ENCODE measurements around the gene TMEM190.
A peak's percentile ranks its signal among the peaks of the same experiment; 100 is the strongest.

The TMEM190 gene

DNA sequence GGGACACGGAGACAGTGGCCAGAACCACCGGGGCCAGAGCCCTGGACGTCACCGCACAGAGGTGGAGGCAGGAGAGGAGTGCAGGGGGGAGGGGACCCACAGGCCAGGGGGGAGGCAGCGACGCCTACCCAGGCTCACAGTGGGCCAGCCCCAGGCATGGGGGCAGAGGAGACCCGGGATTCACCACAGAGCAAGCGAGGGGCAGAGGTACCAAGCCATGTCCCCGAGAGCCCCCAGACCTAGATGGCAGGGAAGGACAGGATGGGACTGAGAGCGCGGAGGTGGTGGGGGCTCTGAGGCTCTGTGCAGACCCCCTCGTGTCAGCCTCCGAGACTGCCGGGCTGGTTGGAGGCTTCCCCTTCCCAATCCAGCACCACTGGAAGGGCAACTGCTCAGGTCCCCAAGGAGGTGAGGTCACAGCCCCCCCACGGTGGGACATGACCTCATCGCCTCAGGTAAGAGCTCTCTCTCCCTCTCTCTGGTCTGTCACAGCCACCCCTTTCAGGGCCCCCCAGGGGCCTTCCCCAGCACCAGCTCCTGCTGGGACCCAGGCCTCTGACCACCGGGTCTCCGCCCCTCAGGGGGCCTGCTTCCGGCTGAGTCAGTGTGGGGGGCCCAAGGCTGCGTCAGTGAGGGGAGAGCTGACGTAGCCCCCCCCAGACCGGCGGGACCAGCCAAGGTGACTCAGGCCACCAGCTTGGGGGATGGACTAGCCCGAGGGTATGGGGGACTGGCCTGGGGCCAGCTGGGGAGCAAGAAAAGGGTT lies 4.1 kb upstream of the TMEM190 start:
- no peak for DNase-seq

DNA sequence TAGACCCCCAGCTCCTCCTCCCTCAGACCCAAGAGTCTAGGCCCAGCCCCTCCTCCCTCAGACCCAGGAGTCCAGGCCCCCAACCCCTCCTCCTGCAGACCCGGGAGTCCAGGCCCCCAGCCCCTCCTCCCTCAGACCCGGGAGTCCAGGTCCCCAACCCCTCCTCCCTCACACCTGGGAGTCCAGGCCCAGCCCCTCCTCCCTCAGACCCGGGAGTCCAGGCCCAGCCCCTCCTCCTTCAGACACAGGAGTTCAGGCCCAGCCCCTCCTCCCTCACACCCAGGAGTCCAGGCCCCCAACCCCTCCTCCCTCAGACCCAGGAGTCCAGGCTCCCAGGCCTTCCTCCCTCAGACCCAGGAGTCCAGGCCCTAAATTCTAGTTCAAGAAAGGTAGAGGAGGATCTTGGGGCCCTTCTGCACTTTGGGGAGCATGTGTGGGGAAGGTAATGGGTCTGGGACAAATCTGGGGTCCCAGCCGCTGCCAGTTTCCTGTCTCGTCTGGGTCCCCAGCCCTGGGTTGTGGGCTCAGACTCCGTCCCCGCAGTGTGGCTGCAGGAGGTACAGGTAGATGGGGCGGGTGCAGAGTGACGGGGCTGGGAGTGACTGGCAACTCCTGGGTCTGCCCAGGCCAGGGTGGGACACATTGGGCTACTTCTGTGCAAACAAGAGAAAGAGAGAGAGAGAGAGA lies 3.2 kb upstream of the TMEM190 start:
- no peak for DNase-seq

DNA sequence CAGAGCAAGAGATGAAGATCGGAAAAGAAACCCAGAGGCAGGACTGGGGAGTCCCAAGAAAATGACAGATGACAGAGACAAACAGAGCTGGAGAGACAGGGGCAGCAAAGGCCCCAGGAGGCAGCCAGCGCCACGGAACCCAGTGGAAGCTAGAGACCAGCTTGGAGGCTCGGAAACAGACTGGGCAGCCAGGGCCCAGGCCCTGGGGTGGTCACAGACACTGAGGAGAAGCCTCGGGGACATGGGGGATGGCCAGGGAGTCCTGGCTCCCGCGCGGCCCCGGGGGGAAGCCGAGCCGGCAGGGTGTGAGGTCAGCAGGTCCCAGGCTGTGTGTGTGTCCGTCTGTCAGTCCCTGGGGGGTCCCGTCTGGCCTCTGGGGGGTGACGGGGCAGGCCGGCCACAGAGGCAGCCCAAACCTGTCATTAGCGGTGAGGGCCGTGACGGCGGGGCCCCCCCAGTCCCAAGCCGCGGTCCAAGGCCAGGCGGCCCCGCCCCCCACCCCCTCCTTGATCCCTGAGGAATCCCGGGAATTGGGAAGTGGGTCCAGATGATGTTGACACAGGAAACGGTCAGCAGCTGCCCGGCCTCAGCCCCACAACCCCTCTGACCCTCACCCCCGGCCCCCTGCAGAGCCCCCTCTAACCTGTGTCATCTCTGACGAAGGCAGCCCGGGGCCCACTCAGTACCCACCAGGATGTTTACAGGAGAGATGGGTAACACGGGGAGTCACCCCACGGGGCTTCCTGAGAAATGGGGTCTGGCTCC lies 2.5 kb upstream of the TMEM190 start:
- DNase-seq: no peak

- no peak for DNase-seq
These were observed 918 bp downstream of the TMEM190 start for GRCh38 chr19:55377356-55378131.

- no peak for DNase-seq
These were observed 2.5 kb downstream of the TMEM190 start for GRCh38 chr19:55379174-55379573.

- no peak for DNase-seq
These were observed 5.4 kb downstream of the TMEM190 start for GRCh38 chr19:55382013-55382412.

GRCh38 chr19:55382522-55383054 lies 6.0 kb downstream of the TMEM190 start:
- no peak for DNase-seq

DNA sequence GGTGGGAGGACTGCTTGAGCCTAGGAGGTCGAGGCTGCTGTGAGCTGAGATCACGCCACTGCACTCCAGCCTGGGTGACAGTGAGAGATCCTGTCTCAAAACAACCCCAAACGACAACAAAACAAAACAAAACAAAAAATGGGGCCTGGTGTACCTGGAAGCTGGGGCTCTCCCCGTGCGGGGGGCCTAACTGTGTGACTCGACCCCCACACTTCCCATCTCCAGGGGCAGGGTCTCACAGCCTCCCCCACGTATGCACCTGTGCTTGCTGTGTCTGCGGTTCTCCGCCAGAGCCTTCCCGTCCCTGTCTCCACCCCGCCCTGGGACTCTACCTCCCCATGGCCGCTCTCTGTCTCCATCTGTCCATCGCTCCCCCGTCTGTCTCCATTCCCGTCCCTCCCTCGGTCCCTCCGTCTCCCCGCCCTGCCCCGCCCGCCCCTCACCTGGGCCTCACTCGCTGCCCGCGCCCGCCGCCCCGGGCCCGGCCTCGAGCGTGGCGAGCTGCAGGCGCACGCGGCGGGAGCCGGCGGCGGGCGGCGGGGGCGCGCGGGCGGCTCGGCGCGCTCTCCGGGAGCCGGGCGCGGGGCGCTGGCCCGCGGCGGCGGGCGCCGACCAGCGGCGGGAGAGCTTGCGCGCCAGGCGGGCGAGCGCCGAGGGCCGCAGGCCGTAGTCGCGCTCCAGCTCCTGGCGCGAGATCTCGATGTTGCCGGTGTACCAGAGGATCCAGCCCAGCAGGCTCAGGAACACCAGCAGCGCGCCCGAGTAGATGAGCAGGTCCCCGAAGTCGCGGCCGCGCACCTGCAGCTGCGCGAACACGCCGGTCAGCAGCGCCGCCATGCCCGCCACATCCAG lies 6.9 kb downstream of the TMEM190 start:
- DNase-seq: peak; percentile 72

- no peak for DNase-seq
These were observed 7.7 kb downstream of the TMEM190 start, which contains the start of gene TMEM238 for GRCh38 chr19:55384131-55384919. TSS of gene TMEM238 (minus strand) at chr19:55384292. CDS start at chr19:55384259, 33 bp downstream.

- DNase-seq: peak; percentile 93
These were observed 8.5 kb downstream of the TMEM190 start for GRCh38 chr19:55384920-55385723.

- DNase-seq: peak; percentile 97
These were observed 9.3 kb downstream of the TMEM190 start, which contains the start of gene RPL28 for GRCh38 chr19:55385724-55386492. TSS of gene RPL28 (plus strand) at chr19:55385932. CDS start at chr19:55386358, 426 bp downstream.

GRCh38 chr19:55386493-55386971 lies 9.9 kb downstream of the TMEM190 start:
- DNase-seq: no peak

DNA sequence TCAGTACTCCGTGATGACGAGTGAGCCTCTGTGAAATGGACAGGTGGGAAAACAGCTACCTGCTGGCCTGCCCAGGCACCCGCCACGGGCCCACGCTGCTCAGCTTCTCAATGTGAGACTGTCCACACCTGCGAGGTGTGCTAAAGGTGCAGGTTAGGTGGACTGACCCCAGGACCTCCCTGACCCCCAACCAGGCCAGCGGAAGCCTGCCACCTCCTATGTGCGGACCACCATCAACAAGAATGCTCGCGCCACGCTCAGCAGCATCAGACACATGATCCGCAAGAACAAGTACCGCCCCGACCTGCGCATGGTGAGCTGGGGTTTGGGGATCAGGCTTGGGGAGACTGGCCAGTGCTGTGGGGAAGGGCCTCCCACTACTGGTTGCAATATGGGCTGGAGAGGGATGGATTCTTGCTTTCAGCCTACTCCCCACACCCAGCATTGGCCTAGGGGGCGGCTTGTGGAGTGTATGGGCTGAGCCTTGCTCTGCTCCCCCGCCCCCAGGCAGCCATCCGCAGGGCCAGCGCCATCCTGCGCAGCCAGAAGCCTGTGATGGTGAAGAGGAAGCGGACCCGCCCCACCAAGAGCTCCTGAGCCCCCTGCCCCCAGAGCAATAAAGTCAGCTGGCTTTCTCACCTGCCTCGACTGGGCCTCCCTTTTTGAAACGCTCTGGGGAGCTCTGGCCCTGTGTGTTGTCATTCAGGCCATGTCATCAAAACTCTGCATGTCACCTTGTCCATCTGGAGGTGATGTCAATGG lies 11.3 kb downstream of the TMEM190 start:
- DNase-seq: no peak

- no peak for DNase-seq
These were observed 13.0 kb downstream of the TMEM190 start for GRCh38 chr19:55389386-55390317.

DNA sequence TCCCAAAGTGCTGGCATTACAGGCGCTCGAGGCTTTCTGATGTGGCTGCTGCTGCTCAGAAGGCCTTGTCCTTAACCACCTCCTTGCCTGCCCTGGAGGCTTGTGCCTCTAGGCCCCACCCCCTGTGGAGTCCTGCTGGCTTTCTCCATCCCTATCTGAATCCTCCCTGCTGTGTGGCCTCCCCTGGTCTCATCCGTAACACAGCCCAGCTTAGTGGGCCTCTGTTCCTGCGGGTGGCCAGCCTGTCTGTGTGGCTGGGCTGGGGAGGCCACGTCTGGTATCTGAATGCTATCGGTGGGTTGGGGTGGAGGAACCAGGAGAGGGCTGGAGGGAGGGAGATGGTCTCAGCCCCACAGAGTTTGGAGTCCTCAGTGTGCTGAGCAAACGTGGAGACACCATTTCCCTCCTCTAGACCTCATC lies 13.8 kb downstream of the TMEM190 start:
- no peak for DNase-seq

DNA sequence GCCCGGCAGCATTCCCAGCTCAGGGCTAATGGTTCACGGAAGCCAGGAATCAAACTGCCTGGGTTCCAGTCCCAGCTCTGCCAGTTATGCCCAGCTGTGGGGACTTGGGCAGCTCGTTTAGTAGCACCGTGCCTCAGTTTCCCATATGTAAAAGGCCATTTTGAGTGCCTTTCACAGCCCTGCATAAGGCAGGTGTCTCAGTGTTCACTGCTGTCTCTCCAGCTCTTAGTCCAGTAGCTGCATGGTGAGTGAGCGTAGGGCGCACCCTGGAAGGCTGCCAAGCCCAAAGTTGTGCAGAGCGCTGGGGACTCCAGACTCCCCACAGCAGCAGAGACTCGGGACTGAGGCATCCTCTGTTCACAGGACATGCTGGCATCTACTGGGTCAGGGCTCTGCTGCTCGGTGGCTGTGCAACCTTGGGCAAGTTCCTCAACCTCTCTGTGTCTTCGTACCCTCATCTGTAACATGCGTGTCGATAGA lies 14.6 kb downstream of the TMEM190 start:
- no peak for DNase-seq

All from NCI-H2171 (cell line).